GM19043 (cell line): Measurements from ENCODE around the gene ELAVL3.

ENCODE experiments used
- ATAC-seq: cut with Tn5 transposase; IDR thresholded peaks from one replicate; pipeline ENCODE4 v1.9.1; 2021; ENCODE audit warnings: low read depth; ENCODE audit not compliant: unreplicated experiment

ELAVL3 gene

GRCh38 chr19:11480715-11481533 is at the start of gene ELAVL3:
TSS of gene ELAVL3 (minus strand) at chr19:11481046. CDS start at chr19:11480608, 438 bp downstream.
- no peak for ATAC-seq

- no peak for ATAC-seq
Measured at GRCh38 chr19:11530432-11530831, 49.6 kb upstream of the ELAVL3 start.

GRCh38 chr19:11528551-11529341 is 47.9 kb upstream of the ELAVL3 start, which contains the start of gene ECSIT:
TSS of gene ECSIT (minus strand) at chr19:11529134. CDS start at chr19:11519170, 9,964 bp downstream.
- peak; percentile 96 for ATAC-seq

GRCh38 chr19:11519138-11519537 is 38.3 kb upstream of the ELAVL3 start:
- ATAC-seq = no peak

GRCh38 chr19:11513946-11514345 is 33.1 kb upstream of the ELAVL3 start:
- ATAC-seq = no peak

GRCh38 chr19:11510444-11510843 is 29.6 kb upstream of the ELAVL3 start:
- no peak for ATAC-seq

- ATAC-seq = no peak
Measured at GRCh38 chr19:11507370-11508078, 26.7 kb upstream of the ELAVL3 start.

- no peak for ATAC-seq
Measured at GRCh38 chr19:11506967-11507366, 26.1 kb upstream of the ELAVL3 start.

- ATAC-seq = no peak
Measured at GRCh38 chr19:11506101-11506555, 25.3 kb upstream of the ELAVL3 start.

- peak; percentile 51 for ATAC-seq
Measured at GRCh38 chr19:11505504-11506100, 24.8 kb upstream of the ELAVL3 start, which contains the start of gene ZNF653. TSS of gene ZNF653 (minus strand) at chr19:11505839. CDS start at chr19:11505786, 53 bp downstream.

- peak; percentile 86 for ATAC-seq
Measured at GRCh38 chr19:11505032-11505503, 24.2 kb upstream of the ELAVL3 start.

GRCh38 chr19:11504502-11505031 is 23.7 kb upstream of the ELAVL3 start:
- ATAC-seq = no peak

GRCh38 chr19:11499890-11500420 is 19.1 kb upstream of the ELAVL3 start:
- no peak for ATAC-seq

GRCh38 chr19:11499220-11499726 is 18.4 kb upstream of the ELAVL3 start:
- no peak for ATAC-seq

- no peak for ATAC-seq
Measured at GRCh38 chr19:11496391-11497163, 15.7 kb upstream of the ELAVL3 start.

- ATAC-seq = no peak
Measured at GRCh38 chr19:11495885-11496284, 15.0 kb upstream of the ELAVL3 start.

GRCh38 chr19:11495481-11495880 is 14.6 kb upstream of the ELAVL3 start:
- ATAC-seq = no peak

- ATAC-seq = no peak
Measured at GRCh38 chr19:11494634-11495285, 13.9 kb upstream of the ELAVL3 start.
